Fibroblast of peridontal ligament (primary cell): ENCODE measurements around the gene ITGB6.

Source experiments
- DNase-seq: peaks from one replicate; pipeline ENCODE4 v3.0.0-alpha.2; 2010; ENCODE audit errors: extremely low read depth

Gene ITGB6

DNA sequence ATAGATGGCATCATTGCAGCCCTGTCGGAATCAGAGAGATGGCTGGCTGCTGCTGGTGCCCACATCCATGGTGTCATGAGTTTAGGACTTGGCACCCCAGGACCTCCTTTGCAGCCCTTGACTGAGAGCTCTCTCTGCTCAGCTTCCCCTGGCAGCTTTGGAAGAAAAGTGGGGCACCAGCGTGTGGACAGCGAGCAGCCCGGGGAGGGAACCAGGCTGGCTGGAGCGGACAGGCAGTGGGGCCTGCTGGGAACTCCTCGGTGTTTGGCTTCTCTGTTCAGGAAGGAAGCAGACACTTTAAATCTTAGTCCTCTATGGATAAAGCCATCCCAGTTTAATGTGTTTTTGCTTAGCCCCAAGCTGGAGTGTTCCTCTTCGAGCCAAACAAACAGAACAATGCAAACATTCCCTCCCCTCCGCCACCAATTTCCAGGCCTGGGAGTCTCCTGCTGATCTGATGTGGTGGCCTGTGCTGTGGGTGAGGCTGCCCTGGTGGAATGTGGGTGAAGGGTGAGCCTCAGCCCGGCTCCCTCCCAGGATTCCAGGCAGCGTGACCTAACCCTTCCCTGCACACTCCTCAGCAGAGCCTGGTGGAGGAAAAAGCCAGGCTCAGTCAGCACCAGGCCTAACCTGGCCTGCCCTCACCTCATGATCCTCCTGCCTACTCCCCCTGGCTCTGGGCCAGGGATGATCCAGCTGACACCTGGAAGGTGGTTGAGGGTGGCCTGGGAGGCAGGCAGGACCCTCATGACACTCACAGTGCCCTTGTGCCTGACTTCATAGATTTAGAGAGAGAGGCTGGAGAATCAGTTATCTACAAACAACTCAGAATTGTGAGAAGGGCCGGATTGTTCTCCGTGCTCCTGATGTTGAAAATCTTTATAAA, 21.6 kb upstream of the ITGB6 start:
- peak; percentile 83 for DNase-seq

DNA sequence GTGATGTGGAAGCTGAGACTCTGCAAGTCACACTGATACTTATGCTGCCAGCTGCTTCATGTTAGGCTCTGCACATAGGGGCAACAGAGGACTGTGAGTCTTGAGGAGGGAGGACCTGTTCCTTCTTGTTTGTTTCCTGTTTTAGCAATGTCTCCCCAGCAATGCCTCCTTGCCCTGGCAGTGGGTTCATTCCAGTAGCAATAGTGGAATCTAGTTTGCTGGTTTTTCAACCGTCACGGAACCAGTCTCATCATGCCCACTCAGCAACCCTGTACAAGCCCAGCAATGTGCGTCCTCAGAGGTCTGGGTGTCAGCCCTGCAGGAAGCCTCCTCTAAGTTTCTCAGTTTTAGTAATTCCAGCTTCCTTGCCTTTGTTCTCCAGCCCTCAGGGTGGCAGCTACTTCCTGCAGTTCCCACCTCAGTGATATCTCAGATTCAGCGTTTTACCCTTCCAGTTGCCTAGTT, 20.5 kb upstream of the ITGB6 start:
- no peak for DNase-seq

DNA sequence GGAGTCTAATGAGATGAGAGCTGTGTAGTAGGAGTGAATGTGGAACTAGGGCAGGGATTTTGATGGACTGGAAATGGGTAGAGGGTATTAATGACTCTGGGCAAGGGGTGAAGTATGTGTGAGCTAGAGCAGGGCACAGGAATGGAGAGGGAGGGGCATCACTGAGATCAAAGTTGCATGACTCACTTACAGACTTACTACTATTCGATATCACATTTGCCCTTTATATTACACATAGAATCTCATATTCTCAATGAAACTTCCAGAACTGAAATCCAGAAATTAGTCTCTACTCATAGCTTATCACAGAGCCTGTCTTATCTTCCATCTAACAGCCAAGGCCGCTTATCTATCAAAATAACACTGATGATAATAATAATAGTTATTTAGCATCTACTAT, 20.0 kb upstream of the ITGB6 start:
- no peak for DNase-seq

- peak; percentile 83 for DNase-seq
Measured at GRCh38 chr2:160214461-160215445, 14.7 kb upstream of the ITGB6 start.

- DNase-seq: no peak
Measured at GRCh38 chr2:160213511-160213910, 13.4 kb upstream of the ITGB6 start.

GRCh38 chr2:160210599-160211138, 10.6 kb upstream of the ITGB6 start:
- no peak for DNase-seq

- DNase-seq: peak; percentile 98
Measured at GRCh38 chr2:160209516-160209856, 9.4 kb upstream of the ITGB6 start.

- no peak for DNase-seq
Measured at GRCh38 chr2:160208655-160209515, 8.8 kb upstream of the ITGB6 start.

DNA sequence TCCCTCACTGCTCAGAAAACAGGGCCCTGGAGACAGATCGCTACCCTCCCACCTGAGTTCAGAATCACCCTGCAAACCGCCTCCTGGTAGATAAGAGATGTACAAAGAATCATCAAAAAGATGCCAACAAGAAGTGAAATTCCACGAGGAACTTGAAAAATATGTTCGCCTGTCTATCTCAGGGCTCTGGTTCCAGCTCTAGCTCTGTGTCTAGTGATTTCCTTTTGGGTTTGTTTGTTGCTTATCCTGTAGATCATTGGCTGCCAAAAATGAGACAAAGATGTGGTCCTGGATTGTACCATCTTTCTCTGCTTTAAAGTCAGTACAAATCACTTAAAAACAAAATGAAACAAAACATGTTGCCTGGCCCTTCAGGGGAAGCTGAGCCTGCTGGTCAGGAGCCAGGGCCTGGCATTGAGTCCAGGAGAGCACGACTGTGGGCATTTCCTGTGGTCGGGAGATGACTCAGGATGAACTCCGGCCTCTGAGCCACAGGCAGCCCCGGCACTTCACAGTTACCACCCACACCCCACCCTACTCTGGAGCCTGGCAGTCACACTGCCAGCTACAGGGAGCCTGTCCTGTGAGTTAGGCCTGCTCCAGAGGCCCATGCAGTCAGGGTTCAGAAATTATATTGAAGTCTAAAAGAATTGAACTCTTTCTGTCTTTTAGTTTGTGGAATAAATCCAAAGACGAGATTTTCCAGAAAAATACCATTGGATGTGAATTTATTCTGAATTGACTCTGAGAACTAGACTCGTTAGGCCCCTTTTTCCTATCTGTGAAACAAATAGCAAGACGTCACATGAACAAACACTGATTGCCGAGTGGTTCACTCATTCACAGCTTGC, 8.0 kb upstream of the ITGB6 start:
- peak; percentile 96 for DNase-seq

DNA sequence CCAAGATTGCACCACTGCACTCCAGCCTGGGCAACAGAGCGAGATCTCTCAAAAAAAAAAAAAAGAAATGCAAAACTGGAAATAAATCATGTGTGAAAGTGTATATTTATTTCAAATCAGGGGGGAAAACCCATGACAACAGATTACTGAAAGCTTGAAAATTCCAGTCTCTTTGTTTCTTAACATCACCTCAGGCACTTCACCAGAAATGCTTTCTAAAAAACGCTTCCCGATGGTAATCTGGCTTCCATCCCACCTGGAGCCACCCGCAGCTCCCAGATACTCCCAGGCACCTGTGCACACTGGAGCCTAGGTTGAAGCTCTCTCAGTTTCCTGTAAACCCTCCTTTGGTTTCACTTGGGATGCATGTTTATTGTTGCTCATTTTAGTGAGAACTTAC, 7.2 kb upstream of the ITGB6 start:
- DNase-seq: no peak

- DNase-seq: no peak
Measured at GRCh38 chr2:160206436-160206835, 6.4 kb upstream of the ITGB6 start.

- DNase-seq: peak; percentile 77
Measured at GRCh38 chr2:160205505-160205904, 5.4 kb upstream of the ITGB6 start.

DNA sequence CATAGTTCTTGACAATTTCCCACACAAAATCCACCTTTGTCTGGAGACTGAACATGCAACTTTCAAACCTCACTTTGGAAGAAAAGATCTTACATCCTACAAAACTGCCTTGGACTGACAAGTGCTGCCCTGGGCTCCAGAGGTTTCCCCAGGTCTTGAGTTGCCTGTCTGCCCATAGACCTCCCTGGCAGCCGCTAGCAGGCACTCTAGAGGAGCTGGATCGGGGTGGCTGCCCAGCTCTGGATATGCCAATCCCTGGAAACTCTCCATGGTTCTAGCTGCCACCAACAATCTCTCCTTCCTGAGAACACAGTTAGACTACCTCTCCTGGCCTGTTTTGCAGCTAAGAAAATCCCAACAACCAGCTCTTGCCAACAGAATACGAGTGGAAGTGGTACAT, 3.4 kb upstream of the ITGB6 start:
- DNase-seq: no peak

- no peak for DNase-seq
Measured at GRCh38 chr2:160203007-160203406, 2.9 kb upstream of the ITGB6 start.

- DNase-seq: no peak
Measured at GRCh38 chr2:160201849-160202539, 1.9 kb upstream of the ITGB6 start.

GRCh38 chr2:160200921-160201320, 849 bp upstream of the ITGB6 start:
- no peak for DNase-seq

DNA sequence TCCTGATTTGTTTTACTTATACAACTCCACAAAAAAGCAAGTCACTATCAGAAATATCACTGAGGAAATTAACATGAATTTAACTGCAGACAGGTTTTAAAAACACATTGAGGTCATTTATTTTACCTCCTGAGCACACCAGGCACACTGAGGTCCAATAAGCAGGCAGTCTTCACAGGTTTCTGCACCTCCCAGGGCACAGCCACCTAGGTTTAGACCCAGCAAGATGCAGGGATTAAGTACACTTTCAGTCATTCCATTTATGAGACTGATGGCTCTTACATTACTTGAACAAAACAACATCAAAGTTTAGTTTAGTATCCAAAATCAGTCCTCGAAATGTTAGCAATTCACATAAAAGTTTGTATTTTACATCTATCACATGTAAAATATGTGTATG, 1.0 kb downstream of the ITGB6 start:
- DNase-seq: no peak

DNA sequence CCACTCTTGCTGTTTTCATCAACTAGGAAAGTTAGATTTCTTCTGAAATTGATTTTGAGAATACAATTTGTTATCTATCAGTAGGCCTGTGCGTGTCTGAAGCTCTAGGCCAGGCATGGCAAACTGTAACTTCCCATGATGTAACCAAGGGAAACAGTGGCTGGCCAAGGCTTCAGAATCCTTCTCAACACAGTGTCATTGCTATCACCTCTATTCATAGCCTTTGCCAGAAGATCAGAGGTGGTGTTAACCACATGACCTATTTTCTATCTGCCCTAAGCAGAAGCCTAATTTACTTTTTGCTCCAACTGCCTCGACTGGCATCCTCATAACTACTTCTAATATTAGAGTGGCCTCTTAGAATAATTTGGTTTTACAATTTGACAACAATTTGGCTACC, 2.5 kb downstream of the ITGB6 start:
- no peak for DNase-seq

DNA sequence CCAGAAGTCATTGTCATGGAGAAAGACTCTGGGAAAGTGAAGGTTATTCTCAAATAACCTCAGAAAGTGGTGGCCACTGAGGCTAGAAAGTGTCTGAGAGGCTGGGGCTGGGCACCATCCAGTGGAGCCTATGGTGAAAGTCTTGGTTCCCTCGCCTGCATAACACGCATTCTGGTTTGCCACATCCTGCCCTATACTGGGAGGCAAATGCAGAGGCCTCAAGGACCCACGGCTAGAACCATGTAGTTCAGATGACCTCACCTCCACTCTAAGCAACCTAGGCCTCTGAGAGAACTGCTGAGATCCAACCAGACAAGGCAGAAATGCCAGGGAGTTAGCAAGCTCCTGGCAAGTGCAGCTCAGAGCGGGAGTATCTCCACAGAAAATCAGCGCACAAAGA, 5.1 kb downstream of the ITGB6 start:
- DNase-seq: no peak

- DNase-seq: no peak
Measured at GRCh38 chr2:160194351-160194750, 5.7 kb downstream of the ITGB6 start.
